ENCODE measurements around the gene INSL3. TPM values are rescaled to one million over a fixed set of nuclear protein-coding genes. Genes with fewer than 3 reads are reported as not detected.
"Not testable (repeated sequence)": the region's sequence is repeated elsewhere in the genome, so short reads cannot be mapped to it uniquely, and the experiment has no call there.

The INSL3 gene
- total RNA-seq, 2 donors from 2014 or later, result not detected

- Histone ChIP-seq H3K9me3 (no peaks in the 10 kb centered on the region), H3K4me1 (ENCODE audit: control insufficient read depth in 1 of 2, low read depth in 2 of 2) (peaks cover 0 to 6% of the 10 kb centered on the region in 2 donors), H3K27me3 (replicated peaks; ENCODE audit: insufficient read depth) (peaks cover 12% of the 10 kb centered on the region), H3K4me3 (peak overlapping the region; percentile 49), H3K27ac (no peak overlapping the region), H3K36me3 (no peaks in the 10 kb centered on the region)
- ATAC-seq (ENCODE audit: insufficient number of reproducible peaks, low FRiP score, low read depth) (no peak), DNase-seq (ENCODE audit: low spot score) (no peak)
- TF ChIP-seq CTCF (IDR thresholded peaks at IDR 0.05), result no peak
These were observed 42.9 kb downstream of the INSL3 start for GRCh38 chr19:17778251-17778967.

GRCh38 chr19:17777840-17778239 is 43.5 kb downstream of the INSL3 start:
- not testable (repeated sequence) for ATAC-seq (ENCODE audit: insufficient number of reproducible peaks, low FRiP score, low read depth); DNase-seq (ENCODE audit: low spot score); H3K4me3 ChIP-seq; H3K36me3 ChIP-seq; H3K4me1 ChIP-seq (ENCODE audit: control insufficient read depth in 1 of 2, low read depth in 2 of 2); H3K9me3 ChIP-seq; H3K27ac ChIP-seq
- peaks cover 12% of the 10 kb centered on the region for H3K27me3 ChIP-seq (replicated peaks; ENCODE audit: insufficient read depth)

- DNase-seq (ENCODE audit: low spot score) (no peak), ATAC-seq (ENCODE audit: insufficient number of reproducible peaks, low FRiP score, low read depth) (no peak)
- no peaks in the 10 kb centered on the region for H3K9me3 ChIP-seq
- H3K36me3 ChIP-seq, result no peaks in the 10 kb centered on the region
- peaks cover 0 to 6% of the 10 kb centered on the region in 2 donors for H3K4me1 ChIP-seq (ENCODE audit: control insufficient read depth in 1 of 2, low read depth in 2 of 2)
- no peak for TF ChIP-seq CTCF (IDR thresholded peaks at IDR 0.05)
- peaks cover 12% of the 10 kb centered on the region for H3K27me3 ChIP-seq (replicated peaks; ENCODE audit: insufficient read depth)
- no peak overlapping the region for H3K4me3 ChIP-seq
- no peak overlapping the region for H3K27ac ChIP-seq
These were observed 45.1 kb downstream of the INSL3 start for GRCh38 chr19:17775991-17776803.

GRCh38 chr19:17775245-17775927 is 45.9 kb downstream of the INSL3 start:
- peak; percentile 27 for TF ChIP-seq CTCF (IDR thresholded peaks at IDR 0.05)
- Histone ChIP-seq H3K9me3 (no peaks in the 10 kb centered on the region), H3K4me3 (no peak overlapping the region), H3K27me3 (replicated peaks; ENCODE audit: insufficient read depth) (peaks cover 12% of the 10 kb centered on the region), H3K4me1 (ENCODE audit: control insufficient read depth in 1 of 2, low read depth in 2 of 2) (peaks cover 0 to 6% of the 10 kb centered on the region in 2 donors), H3K27ac (no peak overlapping the region), H3K36me3 (no peaks in the 10 kb centered on the region)
- ATAC-seq (ENCODE audit: insufficient number of reproducible peaks, low FRiP score, low read depth) (no peak), DNase-seq (ENCODE audit: low spot score) (no peak)

- ATAC-seq (ENCODE audit: insufficient number of reproducible peaks, low FRiP score, low read depth) (no peak), DNase-seq (ENCODE audit: low spot score) (no peak)
- no peak overlapping the region for H3K27ac ChIP-seq
- H3K4me3 ChIP-seq, result no peak overlapping the region
- no peaks in the 10 kb centered on the region for H3K27me3 ChIP-seq (replicated peaks; ENCODE audit: insufficient read depth)
- H3K36me3 ChIP-seq, result no peaks in the 10 kb centered on the region
- no peak for TF ChIP-seq CTCF (IDR thresholded peaks at IDR 0.05)
- no peaks in the 10 kb centered on the region for H3K9me3 ChIP-seq
- no peaks in the 10 kb centered on the region for H3K4me1 ChIP-seq (ENCODE audit: control insufficient read depth in 1 of 2, low read depth in 2 of 2)
These were observed 49.1 kb downstream of the INSL3 start for GRCh38 chr19:17772172-17772571.

All from thoracic aorta (tissue), 2 donors.